Fibroblast of gingiva (primary cell): ENCODE results near the gene BABAM2.

ENCODE experiments used
- DNase-seq: peaks from one replicate; pipeline ENCODE4 v3.0.0-alpha.2; 2011; ENCODE audit warnings: low read depth

BABAM2 gene

DNA sequence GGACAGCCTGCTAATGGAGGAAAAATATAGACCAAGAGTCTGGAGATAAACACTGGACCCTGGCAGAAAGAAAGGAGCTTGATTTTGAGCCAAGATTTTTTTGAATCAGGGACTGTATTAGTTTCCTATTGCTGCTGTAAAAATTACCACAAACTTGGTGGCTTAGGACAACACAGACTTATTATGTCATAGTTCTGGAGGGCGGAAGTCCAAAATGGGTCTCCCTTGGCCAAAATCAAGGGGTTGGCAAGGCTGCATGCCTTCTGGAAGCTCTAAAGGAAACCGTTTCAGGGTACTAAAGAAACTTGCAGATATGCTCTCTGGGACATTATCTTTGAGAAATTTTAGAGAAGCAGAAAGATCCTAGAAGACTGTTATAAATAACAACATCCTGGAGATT is 140.1 kb downstream of the BABAM2 start:
- no peak for DNase-seq

DNA sequence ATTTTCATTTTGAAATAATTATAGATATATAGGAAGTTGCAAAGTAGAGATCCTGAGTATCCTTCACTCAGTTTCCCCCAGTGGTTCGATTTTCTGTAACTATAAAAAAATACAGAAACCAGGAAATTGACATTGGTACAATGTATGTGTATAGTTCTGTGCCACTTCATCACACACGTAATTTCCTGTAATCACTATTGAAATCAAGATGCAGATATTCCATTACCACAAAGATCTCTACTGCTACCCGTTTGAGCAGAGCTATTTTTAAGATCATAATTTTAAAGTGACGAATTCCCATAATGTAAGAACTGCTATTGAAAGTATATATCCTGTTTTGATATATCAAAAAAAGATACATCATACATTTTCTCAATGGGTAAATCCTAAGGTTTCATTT is 142.3 kb downstream of the BABAM2 start:
- DNase-seq = no peak

- no peak for DNase-seq
These were observed 144.2 kb downstream of the BABAM2 start for GRCh38 chr2:28034696-28035095.

GRCh38 chr2:28035163-28035690 is 144.7 kb downstream of the BABAM2 start:
- no peak for DNase-seq

GRCh38 chr2:28035816-28036215 is 145.3 kb downstream of the BABAM2 start:
- DNase-seq = no peak

DNA sequence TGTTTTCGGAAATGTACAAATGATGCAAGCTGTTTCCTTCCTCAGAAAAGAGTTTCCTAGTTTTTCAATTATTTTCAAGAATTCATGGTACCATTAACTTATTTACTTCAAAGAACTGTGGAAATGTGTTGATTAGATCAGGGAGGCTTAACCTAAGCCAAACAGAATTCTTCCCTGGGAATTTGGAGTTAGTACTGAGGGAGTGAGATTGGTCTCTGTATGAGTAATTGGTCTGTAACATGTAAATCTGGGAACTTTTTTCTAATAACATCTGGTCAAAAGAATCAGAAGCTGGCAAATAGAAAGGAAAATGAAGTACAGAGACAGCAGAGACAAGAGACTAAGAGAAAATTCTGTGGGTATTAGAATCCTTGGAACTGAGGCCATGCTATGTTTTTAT is 145.8 kb downstream of the BABAM2 start:
- DNase-seq = no peak

DNA sequence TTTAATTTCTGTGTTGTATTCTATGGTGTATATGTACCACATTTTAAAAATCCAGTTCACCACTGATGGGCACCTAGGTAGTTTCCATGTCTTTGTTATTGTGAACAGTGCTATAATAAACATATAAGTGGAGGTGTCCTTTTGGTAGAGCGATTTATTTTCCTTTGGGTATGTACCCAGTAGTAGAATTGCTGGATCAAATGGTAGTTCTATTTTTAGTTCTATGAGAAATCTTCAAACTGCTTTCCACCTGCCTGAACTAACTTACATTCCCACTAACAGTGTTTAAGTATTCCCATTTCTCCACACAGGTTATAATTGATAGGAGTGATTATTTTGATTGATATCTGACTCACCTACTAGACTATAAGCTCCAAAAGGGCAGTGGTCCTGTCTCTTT is 148.2 kb downstream of the BABAM2 start:
- DNase-seq = no peak

DNA sequence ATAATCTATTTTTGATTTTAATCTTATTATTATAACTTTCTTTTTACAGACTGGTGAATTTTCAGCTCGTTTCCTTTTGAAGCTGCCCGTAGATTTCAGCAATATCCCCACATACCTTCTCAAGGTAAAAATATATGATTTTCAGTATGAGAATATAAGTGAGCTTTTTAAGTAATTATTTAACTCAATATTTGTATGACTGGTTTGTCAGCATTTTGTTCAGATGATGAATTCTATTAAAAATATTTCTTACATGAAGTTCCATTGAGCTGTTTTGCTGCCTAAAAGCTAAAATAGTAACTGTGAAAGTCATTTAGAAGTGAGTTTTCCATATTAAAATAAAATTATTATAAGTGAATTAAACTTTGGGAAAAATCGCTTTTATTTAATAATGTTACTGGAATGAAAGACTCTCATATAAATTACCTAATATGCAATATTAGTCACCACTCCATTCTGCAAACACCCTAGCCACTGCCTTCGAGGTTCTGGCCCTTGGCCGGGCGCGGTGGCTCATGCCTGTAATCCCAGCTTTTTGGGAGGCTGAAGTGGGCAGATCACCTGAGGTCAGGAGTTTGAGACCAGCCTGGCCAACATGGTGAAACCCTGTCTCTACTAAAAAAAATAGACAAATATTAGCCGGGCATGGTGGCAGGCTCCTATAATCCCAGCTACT is 155.3 kb downstream of the BABAM2 start:
- DNase-seq = no peak

- no peak for DNase-seq
These were observed 156.4 kb downstream of the BABAM2 start for GRCh38 chr2:28046921-28047320.

DNA sequence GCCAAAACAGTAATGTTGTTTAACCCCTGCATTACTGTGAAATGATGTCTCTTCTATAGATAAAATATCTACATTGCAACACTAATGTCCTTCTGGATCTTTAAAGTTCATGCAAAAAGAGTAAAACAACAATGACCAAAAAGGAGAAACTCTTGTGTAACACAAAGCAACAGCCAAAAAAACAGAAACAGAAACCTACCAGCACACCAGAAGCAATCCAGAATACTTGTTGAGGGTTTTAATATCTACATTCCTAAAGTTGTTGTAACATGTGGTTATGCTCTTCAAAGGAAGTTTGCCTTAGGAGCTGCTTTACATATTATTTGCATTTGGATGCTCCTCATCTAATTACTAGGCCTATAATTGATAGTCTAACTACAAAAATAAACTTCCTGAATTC is 157.2 kb downstream of the BABAM2 start:
- peak; percentile 83 for DNase-seq

- DNase-seq = no peak
These were observed 157.8 kb downstream of the BABAM2 start for GRCh38 chr2:28048341-28048740.

DNA sequence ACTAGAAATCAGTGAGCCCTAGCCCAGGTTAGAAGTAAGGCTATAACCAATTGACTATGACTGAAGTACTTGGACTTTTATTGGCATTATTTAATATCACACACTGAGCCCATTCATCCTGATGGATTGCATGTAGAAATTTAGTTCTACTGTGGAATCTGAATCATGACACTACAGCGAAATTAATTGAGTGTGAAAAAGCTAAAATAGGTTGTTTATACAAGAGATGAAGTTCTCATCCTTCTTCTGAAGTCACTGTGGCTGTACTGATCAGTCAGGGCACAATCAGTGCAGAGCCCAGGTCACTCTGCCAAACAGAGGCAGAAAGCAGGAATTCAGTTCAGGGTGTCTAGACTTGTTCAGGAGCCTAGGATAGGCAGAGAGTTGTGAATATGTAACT is 158.9 kb downstream of the BABAM2 start:
- DNase-seq = no peak

DNA sequence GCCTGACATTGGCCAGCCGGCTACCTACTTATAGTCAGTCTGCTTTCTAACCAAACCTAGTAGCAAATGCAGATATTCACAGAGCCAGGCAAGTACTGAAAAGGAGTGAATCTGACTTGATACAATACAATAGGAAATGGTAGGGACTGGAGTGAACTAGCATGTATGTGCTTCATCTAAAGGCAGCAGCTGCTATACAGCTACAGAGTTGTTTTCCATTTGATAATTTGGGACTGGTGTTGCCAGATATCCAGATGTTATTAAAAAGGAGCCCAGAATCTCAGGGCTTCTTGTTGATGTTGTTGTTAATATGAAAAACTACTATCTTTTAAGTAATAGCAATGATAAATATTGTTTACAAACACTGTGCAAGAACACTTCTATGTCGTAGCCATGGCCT is 159.4 kb downstream of the BABAM2 start:
- DNase-seq = no peak

GRCh38 chr2:28052691-28053090 is 162.2 kb downstream of the BABAM2 start:
- peak; percentile 38 for DNase-seq

GRCh38 chr2:28053597-28053996 is 163.1 kb downstream of the BABAM2 start:
- DNase-seq = no peak

DNA sequence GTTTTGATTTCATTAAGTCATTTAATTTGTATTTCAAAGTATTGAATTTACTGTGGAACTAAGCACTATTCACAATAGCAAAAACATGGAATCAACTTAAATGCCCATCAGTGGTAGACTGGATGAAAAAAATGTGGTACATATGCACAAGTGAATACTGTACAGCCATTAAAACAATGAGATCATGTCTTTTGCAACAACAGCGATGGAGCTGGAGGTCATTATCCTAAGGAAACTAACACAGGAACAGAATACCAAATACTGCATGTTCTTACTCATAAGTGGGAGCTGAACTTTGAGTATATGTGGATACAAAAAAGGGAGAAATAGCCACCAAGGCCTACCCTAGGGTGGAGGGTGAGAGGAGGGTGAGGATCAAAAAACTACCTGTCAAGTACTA is 164.4 kb downstream of the BABAM2 start:
- DNase-seq = no peak

DNA sequence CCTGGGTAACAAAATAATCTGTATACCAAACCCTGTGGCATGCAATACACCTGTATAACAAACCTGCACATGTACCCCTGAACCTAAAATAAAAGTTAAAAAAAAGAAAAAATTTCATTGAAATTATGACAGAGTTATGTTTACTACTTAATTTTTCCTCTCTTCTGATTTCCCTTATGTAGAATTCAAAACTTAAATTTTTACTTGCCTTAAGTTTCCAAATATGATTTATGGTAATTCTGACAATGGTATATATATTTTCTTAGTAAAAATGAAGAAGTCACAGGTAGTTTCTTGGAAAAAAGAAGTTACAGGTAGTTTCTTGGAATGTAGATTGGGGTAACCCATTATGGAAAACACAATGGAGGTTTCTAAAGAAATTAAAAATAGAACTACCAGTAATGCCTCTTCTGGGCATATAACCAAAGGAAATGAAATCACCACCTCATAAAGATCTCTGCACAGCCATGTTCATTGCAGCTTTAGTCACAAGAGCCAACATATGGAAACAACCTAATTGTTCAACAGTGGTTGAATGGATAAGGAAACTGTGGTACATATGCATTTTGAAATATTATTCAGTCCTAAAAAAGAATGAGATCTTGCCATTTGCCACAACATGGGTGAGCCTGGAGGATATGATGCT is 164.9 kb downstream of the BABAM2 start:
- DNase-seq = no peak

DNA sequence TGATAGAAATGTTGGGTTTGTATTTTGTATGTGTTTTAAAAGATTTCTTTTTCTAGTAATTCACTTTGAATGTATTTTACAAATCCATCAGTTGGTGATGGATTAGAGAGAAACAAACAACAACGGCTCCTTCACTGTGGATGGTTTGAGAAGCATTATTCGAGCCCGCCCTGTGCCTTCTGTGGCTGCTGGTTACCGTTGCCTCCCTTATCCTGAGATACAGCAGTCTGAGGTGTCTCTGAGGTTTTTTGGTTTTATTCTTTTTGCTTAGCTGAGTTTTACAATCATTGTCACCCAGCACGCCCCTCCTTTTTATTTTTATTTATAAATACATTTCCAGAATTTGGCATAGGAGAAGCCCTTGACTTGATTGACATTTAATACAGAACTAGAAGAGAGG is 168.3 kb downstream of the BABAM2 start:
- DNase-seq = no peak

- no peak for DNase-seq
These were observed 172.3 kb downstream of the BABAM2 start for GRCh38 chr2:28062867-28063266.

DNA sequence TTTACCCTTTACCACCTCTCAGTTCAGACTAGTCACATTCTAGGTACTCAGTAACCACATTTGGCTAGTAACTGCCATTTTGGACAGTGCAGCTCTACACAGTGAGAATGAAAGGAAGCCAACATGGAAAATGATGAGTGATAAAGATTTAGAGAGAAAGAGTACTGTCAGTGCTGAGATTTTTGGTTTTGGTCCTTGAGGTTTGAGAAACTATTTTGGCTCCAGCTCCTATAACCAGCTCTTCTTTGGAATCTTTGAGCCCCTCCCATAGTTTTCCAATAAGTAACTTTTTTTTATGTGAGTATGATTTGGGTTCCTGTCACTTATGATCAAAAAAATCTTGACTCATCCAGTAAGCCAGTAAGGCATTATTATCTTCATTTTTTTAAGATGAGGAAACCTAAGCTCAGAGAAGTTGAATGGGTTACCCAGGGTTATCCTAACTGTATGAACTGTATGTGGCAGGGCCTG is 173.0 kb downstream of the BABAM2 start:
- DNase-seq = no peak

GRCh38 chr2:28067602-28068001 is 177.1 kb downstream of the BABAM2 start:
- no peak for DNase-seq

GRCh38 chr2:28068088-28068487 is 177.6 kb downstream of the BABAM2 start:
- DNase-seq = no peak

DNA sequence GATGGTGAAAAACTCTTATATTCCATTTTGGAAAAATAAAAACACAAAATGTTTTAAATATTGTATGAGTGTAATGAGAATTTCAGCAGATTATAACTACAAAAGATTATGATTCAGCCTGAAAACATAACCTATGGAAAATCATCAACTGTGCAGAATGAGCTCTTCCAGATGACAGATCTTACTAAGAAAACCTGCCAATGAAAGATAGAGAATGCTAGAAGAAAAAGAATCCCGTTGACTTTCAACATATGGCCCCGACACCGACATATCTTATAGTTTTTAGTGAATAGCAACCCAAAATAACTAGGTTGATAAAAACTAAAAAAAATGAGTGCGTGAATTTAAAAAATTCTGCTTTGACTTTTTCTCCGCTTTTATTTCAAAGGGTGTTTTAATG is 178.0 kb downstream of the BABAM2 start:
- no peak for DNase-seq

GRCh38 chr2:28071221-28071620 is 180.7 kb downstream of the BABAM2 start:
- DNase-seq = no peak
